ENCODE results near the gene CST6.

The CST6 gene

DNA sequence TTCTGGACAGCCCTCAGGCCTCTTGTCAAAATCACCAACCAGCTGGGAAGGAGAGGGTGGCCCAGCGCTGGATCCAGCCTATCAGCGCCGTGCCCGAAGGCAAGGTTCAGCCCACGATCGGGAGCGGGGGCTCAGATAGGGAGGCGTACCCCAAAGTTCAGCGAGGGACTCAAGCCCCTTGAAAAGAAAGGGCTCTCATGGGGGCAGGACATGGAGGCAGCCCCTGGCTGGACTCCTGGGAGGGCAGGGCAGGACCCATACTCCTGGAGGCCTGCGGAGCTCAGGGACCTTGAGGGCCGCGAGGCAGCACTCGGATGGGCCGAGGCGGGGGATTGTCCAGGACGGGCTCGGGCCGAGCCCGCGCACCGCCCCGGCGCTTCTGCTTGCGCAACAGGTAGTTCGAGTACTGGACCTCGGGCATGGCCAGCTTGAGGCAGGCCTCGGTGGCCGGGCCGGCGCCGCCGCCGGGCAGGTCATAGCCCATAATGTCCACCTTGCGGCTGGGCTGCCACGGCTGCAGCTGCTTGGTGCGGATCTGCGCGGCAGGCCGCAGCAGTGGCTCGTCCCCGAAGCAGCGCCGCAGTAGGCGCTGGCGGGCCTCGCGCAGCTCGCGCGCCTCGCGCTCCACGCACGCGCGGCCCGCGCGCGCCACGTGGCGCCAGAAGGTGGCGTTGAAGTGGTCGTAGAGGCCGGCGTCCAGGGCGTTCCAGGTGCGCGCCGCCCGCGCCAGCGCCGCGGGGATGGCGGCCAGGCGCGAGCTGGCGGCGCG lies 30.6 kb downstream of the CST6 start:
- no peak for TF ChIP-seq CTCF (IDR thresholded peaks at IDR 0.05)

GRCh38 chr11:66042996-66043906 lies 31.4 kb downstream of the CST6 start:
- no peak for TF ChIP-seq CTCF (IDR thresholded peaks at IDR 0.05)

GRCh38 chr11:66044757-66045156 lies 32.9 kb downstream of the CST6 start:
- TF ChIP-seq CTCF (IDR thresholded peaks at IDR 0.05), result no peak

- TF ChIP-seq CTCF (IDR thresholded peaks at IDR 0.05), result peak; percentile 97
These were observed 33.4 kb downstream of the CST6 start for GRCh38 chr11:66045177-66045639.

DNA sequence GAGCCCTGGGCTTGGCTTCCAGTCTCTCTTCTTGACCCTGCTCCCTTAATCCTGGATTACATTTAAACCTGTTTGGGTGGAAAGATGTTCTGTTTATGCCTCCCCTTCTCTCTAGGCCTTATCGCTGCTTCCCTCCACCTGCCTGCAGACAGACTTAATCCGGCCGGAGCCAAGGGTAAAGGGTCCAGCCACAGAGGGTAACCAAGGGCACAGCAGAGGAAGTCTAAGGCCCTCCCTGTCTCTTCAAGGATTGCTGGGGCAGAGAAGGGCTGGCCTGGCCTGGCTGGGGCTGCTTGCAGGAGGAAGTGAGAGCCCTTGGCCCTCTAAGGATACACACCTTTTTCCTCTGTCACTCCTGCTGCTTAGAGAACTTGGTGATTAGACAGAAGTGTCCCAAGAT lies 35.1 kb downstream of the CST6 start:
- no peak for TF ChIP-seq CTCF (IDR thresholded peaks at IDR 0.05)

GRCh38 chr11:66047541-66048365 lies 35.9 kb downstream of the CST6 start:
- TF ChIP-seq CTCF (IDR thresholded peaks at IDR 0.05), result no peak

Measured in LNCAP (cell line).